Measurements from ENCODE around the gene PTOV1. TPM values are rescaled to one million over a fixed set of nuclear protein-coding genes. Genes with fewer than 3 reads are reported as not detected.

The PTOV1 gene
- total and polyA plus RNA-seq, 10 of the 15 experiments (the other 5 are each of a cell fraction or from before 2014, with no cell fraction given) = 3.2 to 83.5 (median 22.3) TPM

GRCh38 chr19:49803529-49803856 is 47.5 kb upstream of the PTOV1 start:
- SMC1A ChIA-PET (ENCODE audit: uncharacterized antibody, unreplicated experiment) = no interaction called here
- CTCF ChIA-PET = no interaction called here
- H3K36me3 ChIP-seq (ENCODE audit: control insufficient read depth in 2 of 2, insufficient read depth in 2 of 2, low read length in 1 of 2) = peaks cover 9 to 21% of the 10 kb centered on the region in 2 experiments; a peak in 3 of 4 replicates

More at GRCh38 chr19:49803529-49803856, 47.5 kb upstream of the PTOV1 start:
- no peak overlapping the region for H3K27ac ChIP-seq (ENCODE audit: control insufficient read depth, insufficient read depth)
- no TSS peak for BruUV-seq (replicated peaks)
- FAIRE-seq (no peak), ATAC-seq (no peak), DNase-seq (ENCODE audit: low read depth, low spot score) (no peak)
- no peaks in the 10 kb centered on the region for H3K9me3 ChIP-seq (replicated peaks; ENCODE audit: control insufficient read depth, insufficient read depth, low read length)
- TF ChIP-seq ZNF274 (IDR thresholded peaks at IDR 0.05; ENCODE audit: insufficient read depth, insufficient read length) (no peak), MLLT1 (IDR thresholded peaks at IDR 0.05) (no peak), MAX (IDR thresholded peaks at IDR 0.05; ENCODE audit: low read depth, low read length) (no peak), TAF1 (IDR thresholded peaks at IDR 0.05; ENCODE audit: borderline replicate concordance, low read depth, low read length) (no peak), CREB1 (IDR thresholded peaks at IDR 0.05; ENCODE audit: low read depth) (no peak), HCFC1 (IDR thresholded peaks at IDR 0.05; ENCODE audit: low read length) (no peak), ZNF622 (IDR thresholded peaks at IDR 0.05) (no peak), MTA2 (IDR thresholded peaks at IDR 0.05; ENCODE audit: low read depth) (no peak), RELA (IDR thresholded peaks at IDR 0.05; ENCODE audit: borderline replicate concordance, partially characterized antibody) (no peak), ETV6 (conservative IDR thresholded peaks at IDR 0.05 in 1 of 2, IDR thresholded peaks at IDR 0.05 in 1 of 2; ENCODE audit: borderline replicate concordance in 1 of 2, low read depth in 1 of 2) (no peak), TARDBP (IDR thresholded peaks at IDR 0.05; ENCODE audit: borderline replicate concordance) (no peak), PAX8 (IDR thresholded peaks at IDR 0.05) (no peak), CBFB (IDR thresholded peaks at IDR 0.05; ENCODE audit: low read depth) (no peak), ESRRA (IDR thresholded peaks at IDR 0.05; ENCODE audit: low read length) (no peak), YY1 (IDR thresholded peaks at IDR 0.05; ENCODE audit: low read depth, low read length) (no peak), CTCF (IDR thresholded peaks at IDR 0.05 in 2 of 3, conservative IDR thresholded peaks at IDR 0.05 in 1 of 3; ENCODE audit: control insufficient read depth in 2 of 3, extremely low read depth in 1 of 3, insufficient read depth in 1 of 3, low read depth in 3 of 3, low read length in 3 of 3) (no peak)
- intact Hi-C loops (cut with micrococcal nuclease; ENCODE audit: unreplicated experiment) (no loop called here), in situ Hi-C loops (cut with MboI) (no loop called here)
- no peaks in the 10 kb centered on the region for H3K79me2 ChIP-seq (ENCODE audit: control insufficient read depth, insufficient read depth, low read length)
- 96% methylated on average over 6 of the region's 6 CpGs for WGBS (ENCODE audit: insufficient coverage, insufficient replicate concordance, low lambda C conversion rate, missing lambda C conversion rate)
- no peak overlapping the region for H2AFZ ChIP-seq (ENCODE audit: control insufficient read depth, low read depth, low read length)
- POLR2A ChIA-PET = no interaction called here
- H3K4me3 ChIP-seq = no peak overlapping the region
- RAD21 ChIA-PET (ENCODE audit: unreplicated experiment) = no interaction called here
- H3K4me1 ChIP-seq (ENCODE audit: control insufficient read depth, insufficient read depth, low read length) = no peaks in the 10 kb centered on the region
- no peak overlapping the region for H3K4me2 ChIP-seq (ENCODE audit: control insufficient read depth, insufficient read depth)
- no peaks in the 10 kb centered on the region for H3K27me3 ChIP-seq (replicated peaks in 1 of 2; ENCODE audit: control insufficient read depth in 2 of 2, insufficient read depth in 2 of 2, low read length in 1 of 2)
- H3K9ac ChIP-seq (ENCODE audit: control insufficient read depth, insufficient read depth, low read length) = no peak overlapping the region
- H4K20me1 ChIP-seq (ENCODE audit: control insufficient read depth, insufficient read depth) = no peaks in the 10 kb centered on the region

All from GM12878 (cell line).